Glomerular visceral epithelial cell (primary cell): ENCODE measurements around the gene KIF11.
"Not testable (repeated sequence)": the region's sequence is repeated elsewhere in the genome, so short reads cannot be mapped to it uniquely, and the experiment has no call there.

ENCODE experiments used
- DNase-seq: peaks from one replicate; pipeline ENCODE4 v3.0.0-alpha.2; 2016; ENCODE audit errors: extremely low spot score

Gene KIF11

GRCh38 chr10:92592761-92593618, at the start of gene KIF11:
TSS of gene KIF11 (plus strand) at chr10:92593130. CDS start at chr10:92593376, 246 bp downstream.
- peak; percentile 96 for DNase-seq

GRCh38 chr10:92544296-92544695, 48.6 kb upstream of the KIF11 start:
- DNase-seq, result peak; percentile 2

- DNase-seq, result no peak
These were observed 47.4 kb upstream of the KIF11 start for GRCh38 chr10:92545556-92545955.

GRCh38 chr10:92547676-92548075, 45.3 kb upstream of the KIF11 start:
- no peak for DNase-seq

GRCh38 chr10:92550924-92551323, 42.0 kb upstream of the KIF11 start:
- DNase-seq, result no peak

GRCh38 chr10:92552310-92552709, 40.6 kb upstream of the KIF11 start:
- no peak for DNase-seq

GRCh38 chr10:92553959-92554358, 39.0 kb upstream of the KIF11 start:
- DNase-seq, result no peak

GRCh38 chr10:92559046-92559445, 33.9 kb upstream of the KIF11 start:
- DNase-seq, result no peak

GRCh38 chr10:92562424-92562823, 30.5 kb upstream of the KIF11 start:
- DNase-seq, result no peak

GRCh38 chr10:92567952-92568600, 24.9 kb upstream of the KIF11 start:
- DNase-seq, result peak; percentile 48

GRCh38 chr10:92569071-92569470, 23.9 kb upstream of the KIF11 start:
- no peak for DNase-seq

- not testable (repeated sequence) for DNase-seq
These were observed 23.3 kb upstream of the KIF11 start for GRCh38 chr10:92569663-92570062.

GRCh38 chr10:92571649-92572048, 21.3 kb upstream of the KIF11 start:
- DNase-seq, result no peak

- peak; percentile 7 for DNase-seq
These were observed 20.4 kb upstream of the KIF11 start for GRCh38 chr10:92572362-92573090.

- DNase-seq, result peak; percentile 52
These were observed 19.7 kb upstream of the KIF11 start for GRCh38 chr10:92573091-92573797.

- peak; percentile 89 for DNase-seq
These were observed 19.0 kb upstream of the KIF11 start, which contains the start of gene IDE for GRCh38 chr10:92573798-92574547. TSS of gene IDE (minus strand) at chr10:92574093. CDS start at chr10:92574019, 74 bp downstream.

- no peak for DNase-seq
These were observed 18.2 kb upstream of the KIF11 start for GRCh38 chr10:92574548-92575261.

GRCh38 chr10:92575961-92576360, 17.0 kb upstream of the KIF11 start:
- DNase-seq, result peak; percentile 56

GRCh38 chr10:92582347-92582746, 10.6 kb upstream of the KIF11 start:
- not testable (repeated sequence) for DNase-seq
